Neutrophil (primary cell): Measurements from ENCODE around the gene HIVEP3.
A peak's percentile ranks its signal among the peaks of the same experiment; 100 is the strongest.

Experiments
- H3K27ac ChIP-seq: fragments of 200-600 bp; sonication (generic); 2 replicates; pipeline ENCODE4 v1.5.1; 2016; ENCODE audit warnings: mild to moderate bottlenecking, moderate library complexity
- H3K27me3 ChIP-seq: fragments of 200-600 bp; sonication (generic); 2 replicates; pipeline ENCODE4 v1.6.0; 2016; ENCODE audit warnings: mild to moderate bottlenecking
- H3K36me3 ChIP-seq: fragments of 200-600 bp; sonication (generic); 2 replicates; pipeline ENCODE4 v1.5.1; 2017
- H3K4me1 ChIP-seq, 2 experiments: fragments of 200-600 bp in 1 of 2; sonication (generic) in 1 of 2; 1 replicate in 1 of 2; 2 replicates in 1 of 2; pipeline versions ENCODE4 v1.5.1 to v1.6.1; 2013 to 2016; ENCODE audit warnings: low read depth in 1 of 2, low read length in 1 of 2, mild to moderate bottlenecking in 1 of 2, moderate library complexity in 1 of 2; ENCODE audit not compliant: control insufficient read depth in 1 of 2, insufficient read depth in 1 of 2
- H3K4me3 ChIP-seq, 2 experiments: fragments of 200-600 bp in 1 of 2; sonication (generic) in 1 of 2; 1 replicate in 1 of 2; 2 replicates in 1 of 2; pipeline ENCODE4 v1.5.1; 2013 to 2016; ENCODE audit warnings: low read depth in 1 of 2, low read length in 1 of 2, mild to moderate bottlenecking in 1 of 2, moderate library complexity in 1 of 2
- H3K9me3 ChIP-seq: fragments of 200-600 bp; sonication (generic); 2 replicates; pipeline ENCODE4 v1.5.1; 2016
- TF ChIP-seq, protein P1 (sequence below): fragments of 200-600 bp; sonication (generic); IDR thresholded peaks from 2 replicates; pipeline ENCODE4 v1.5.1; 2016; ENCODE audit warnings: antibody characterized with exemption

HIVEP3 gene

DNA sequence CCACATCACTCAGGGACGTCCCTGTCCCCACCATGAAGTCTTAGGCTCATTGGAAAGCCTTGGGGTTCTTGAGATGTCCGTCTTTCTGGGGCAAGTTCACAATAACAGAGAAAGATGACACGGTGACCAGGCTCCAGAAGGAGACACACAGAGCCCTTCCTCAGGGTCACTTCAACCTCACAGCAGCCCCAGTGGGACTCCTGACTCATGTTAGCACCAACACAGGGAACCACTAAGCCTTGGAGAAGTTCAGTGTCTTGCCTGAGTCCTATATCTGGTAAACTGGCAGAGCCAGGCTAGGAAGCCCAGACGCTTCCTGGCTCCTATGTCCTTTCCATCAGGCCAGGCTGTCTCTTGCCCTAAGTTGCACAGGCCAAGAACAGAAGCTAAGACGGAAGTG is 199.1 kb downstream of the HIVEP3 start:
- Histone ChIP-seq H3K27me3 (no peaks in the 10 kb centered on the region), H3K9me3 (no peaks in the 10 kb centered on the region), H3K4me3 (no peak overlapping the region), H3K4me1 (peaks cover 36 to 50% of the 10 kb centered on the region in 2 experiments), H3K36me3 (no peaks in the 10 kb centered on the region), H3K27ac (no peak overlapping the region)
- TF ChIP-seq, protein P1, sequence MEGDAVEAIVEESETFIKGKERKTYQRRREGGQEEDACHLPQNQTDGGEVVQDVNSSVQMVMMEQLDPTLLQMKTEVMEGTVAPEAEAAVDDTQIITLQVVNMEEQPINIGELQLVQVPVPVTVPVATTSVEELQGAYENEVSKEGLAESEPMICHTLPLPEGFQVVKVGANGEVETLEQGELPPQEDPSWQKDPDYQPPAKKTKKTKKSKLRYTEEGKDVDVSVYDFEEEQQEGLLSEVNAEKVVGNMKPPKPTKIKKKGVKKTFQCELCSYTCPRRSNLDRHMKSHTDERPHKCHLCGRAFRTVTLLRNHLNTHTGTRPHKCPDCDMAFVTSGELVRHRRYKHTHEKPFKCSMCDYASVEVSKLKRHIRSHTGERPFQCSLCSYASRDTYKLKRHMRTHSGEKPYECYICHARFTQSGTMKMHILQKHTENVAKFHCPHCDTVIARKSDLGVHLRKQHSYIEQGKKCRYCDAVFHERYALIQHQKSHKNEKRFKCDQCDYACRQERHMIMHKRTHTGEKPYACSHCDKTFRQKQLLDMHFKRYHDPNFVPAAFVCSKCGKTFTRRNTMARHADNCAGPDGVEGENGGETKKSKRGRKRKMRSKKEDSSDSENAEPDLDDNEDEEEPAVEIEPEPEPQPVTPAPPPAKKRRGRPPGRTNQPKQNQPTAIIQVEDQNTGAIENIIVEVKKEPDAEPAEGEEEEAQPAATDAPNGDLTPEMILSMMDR: no peak

DNA sequence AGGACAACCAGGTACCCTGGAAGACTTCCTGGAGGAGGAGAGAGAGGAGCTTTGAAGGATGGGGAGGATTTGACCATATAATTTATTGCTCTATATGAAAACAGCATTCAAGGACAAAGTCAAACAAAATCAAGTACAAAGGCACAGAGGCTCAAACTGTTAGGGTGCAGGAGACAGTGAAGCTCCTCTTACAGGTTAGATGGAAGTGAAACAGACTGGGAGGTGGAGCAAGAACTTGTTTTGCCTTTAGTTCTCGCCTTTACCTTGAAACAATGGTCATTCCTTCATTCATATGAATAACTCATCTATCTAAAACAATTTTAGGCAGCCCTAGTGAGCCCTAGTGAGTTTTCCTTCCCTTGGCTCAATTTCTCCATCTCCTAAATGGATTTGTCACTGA is 199.6 kb downstream of the HIVEP3 start:
- Histone ChIP-seq H3K9me3 (no peaks in the 10 kb centered on the region), H3K27me3 (no peaks in the 10 kb centered on the region), H3K27ac (no peak overlapping the region), H3K36me3 (no peaks in the 10 kb centered on the region), H3K4me3 (no peak overlapping the region), H3K4me1 (peaks cover 34 to 50% of the 10 kb centered on the region in 2 experiments)
- TF ChIP-seq, protein P1: no peak

DNA sequence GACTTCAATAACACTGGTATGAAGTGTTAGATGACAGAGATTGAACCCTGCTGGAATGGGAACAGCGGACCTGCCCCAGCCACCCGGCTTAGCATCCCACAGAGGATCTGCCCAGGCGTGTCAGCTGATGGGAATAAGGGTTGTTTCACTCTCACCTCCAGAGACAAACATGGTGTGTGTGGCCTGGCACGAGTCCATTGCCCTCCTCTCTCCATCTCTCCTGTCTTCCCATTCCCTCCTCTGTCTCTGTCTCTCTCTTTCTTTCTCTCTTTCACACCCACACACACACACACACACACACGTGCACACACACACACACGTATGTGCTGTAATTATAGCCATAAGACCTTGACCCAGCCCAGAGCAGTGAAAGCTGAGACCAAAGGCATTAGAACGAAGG is 200.2 kb downstream of the HIVEP3 start:
- Histone ChIP-seq H3K36me3 (no peaks in the 10 kb centered on the region), H3K4me3 (no peak overlapping the region), H3K9me3 (no peaks in the 10 kb centered on the region), H3K27me3 (no peaks in the 10 kb centered on the region), H3K4me1 (peaks cover 28 to 45% of the 10 kb centered on the region in 2 experiments), H3K27ac (no peak overlapping the region)
- TF ChIP-seq, protein P1: no peak

DNA sequence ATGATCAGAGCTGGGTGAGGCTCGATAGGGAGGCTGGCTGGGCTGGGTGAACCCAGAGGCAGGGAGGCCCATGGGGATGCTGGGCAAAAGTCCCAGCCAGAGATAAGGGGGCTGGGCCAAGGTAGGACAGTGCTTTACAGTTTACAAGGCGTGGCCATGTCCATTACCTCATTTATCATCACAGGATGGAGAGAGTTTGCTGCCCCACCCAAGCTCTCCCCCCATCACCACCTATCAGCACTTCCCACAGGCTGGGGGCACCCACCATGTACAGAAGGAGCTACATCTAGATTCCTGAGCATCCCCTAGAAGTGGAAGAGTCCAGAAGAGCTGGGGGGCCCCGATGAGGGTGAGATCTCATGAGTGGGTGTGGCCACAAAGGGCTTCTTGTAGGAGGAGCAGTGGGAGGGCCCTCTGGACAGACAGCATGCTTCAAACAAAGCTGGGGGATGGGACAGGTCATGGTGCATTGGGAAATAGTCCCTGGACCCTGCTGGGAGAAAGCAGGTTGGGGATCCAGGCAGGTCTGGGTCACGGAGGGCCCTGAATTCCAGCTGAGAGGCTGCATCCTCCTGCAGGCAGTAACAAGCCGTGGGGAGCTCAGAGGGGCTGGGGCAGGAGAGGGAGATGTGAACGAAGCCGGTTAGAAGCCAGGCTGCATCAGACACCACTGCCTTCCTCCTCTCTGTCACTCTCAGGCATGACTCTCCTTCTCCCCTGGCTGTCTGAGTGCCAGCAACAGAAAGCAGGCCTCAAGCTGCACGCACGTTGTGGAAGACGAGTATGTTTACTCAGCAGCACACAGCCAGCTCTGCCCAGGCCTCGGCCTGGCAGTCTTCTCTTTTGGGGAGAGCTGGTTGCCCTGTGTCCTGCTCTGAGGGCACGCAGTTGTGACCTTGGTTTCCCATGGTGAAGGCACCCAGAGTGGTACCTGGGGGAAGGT is 202.3 kb downstream of the HIVEP3 start:
- TF ChIP-seq, protein P1: no peak

DNA sequence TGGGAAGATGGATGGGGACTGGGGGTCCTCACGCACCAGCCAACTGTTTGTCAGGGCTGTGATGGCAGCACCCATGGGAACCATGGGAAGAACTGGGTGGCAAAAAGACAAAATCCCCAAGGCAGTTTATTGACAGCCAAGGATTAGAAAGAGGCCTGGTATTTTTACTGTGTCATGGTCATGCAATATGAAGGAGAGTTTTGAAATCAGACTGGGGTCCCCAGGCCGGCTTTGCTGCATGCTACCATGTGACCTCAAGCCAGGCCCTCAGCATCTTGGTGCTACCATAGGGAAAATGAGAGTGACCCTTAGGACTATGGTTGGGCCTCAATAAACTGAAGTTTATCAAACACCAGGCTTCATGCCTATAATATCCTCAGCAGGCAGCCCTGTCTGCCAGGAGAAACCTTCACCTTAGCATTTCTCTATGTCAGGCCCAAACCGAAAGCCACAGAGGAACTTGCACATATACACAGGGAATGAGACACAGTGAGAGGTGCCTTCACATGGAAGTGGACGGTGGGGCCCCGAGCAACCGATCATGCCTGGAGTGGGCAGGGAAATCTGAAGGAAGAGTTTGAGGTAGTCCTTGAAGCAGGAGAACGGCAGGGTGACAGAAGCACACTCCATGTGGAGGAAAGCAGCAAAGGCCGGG is 203.2 kb downstream of the HIVEP3 start:
- Histone ChIP-seq H3K4me3 (peak overlapping the region in 1 of 2 experiments; percentile 3), H3K36me3 (no peaks in the 10 kb centered on the region), H3K9me3 (no peaks in the 10 kb centered on the region), H3K27me3 (no peaks in the 10 kb centered on the region), H3K4me1 (peaks cover 26 to 28% of the 10 kb centered on the region in 2 experiments), H3K27ac (peak overlapping the region; percentile 69)
- TF ChIP-seq, protein P1: no peak

More for the DNA sequence above, 202.3 kb downstream of the HIVEP3 start:
- Histone ChIP-seq H3K4me3 (peak overlapping the region in 1 of 2 experiments; percentile 3), H3K36me3 (no peaks in the 10 kb centered on the region), H3K4me1 (peaks cover 26 to 28% of the 10 kb centered on the region in 2 experiments), H3K9me3 (no peaks in the 10 kb centered on the region), H3K27ac (peak overlapping the region; percentile 69), H3K27me3 (no peaks in the 10 kb centered on the region)
